GM21619 (cell line): Measurements from ENCODE around the gene CASQ2.

ENCODE experiments used
- ATAC-seq: cut with Tn5 transposase; IDR thresholded peaks from one replicate; pipeline ENCODE4 v1.9.1; 2021; ENCODE audit not compliant: unreplicated experiment

Gene CASQ2

GRCh38 chr1:115702959-115703358, 65.6 kb downstream of the CASQ2 start:
- ATAC-seq = no peak

DNA sequence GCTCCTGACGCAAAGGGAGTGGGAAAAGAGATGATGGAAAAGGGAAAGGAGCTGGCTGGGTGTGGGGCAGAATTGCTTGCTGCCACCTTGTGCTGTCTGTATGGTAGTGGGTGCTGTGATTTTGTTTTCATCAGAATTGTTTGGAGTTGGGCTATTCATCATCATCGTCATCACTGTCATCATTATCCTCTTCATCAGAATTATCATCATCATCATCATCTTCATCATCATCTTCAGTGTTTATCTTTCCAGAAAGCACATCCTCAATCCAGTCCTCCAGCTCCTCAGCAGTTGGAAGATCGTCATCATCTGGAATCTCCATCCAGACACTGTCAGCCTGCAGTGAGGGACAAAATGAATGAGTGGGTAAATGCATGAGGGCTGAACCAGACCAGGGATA, 67.4 kb downstream of the CASQ2 start:
- no peak for ATAC-seq

GRCh38 chr1:115697619-115698018, 70.9 kb downstream of the CASQ2 start:
- ATAC-seq = no peak

- ATAC-seq = no peak
Observed at GRCh38 chr1:115694805-115695204, 73.7 kb downstream of the CASQ2 start.

- no peak for ATAC-seq
Observed at GRCh38 chr1:115692224-115692623, 76.3 kb downstream of the CASQ2 start.

DNA sequence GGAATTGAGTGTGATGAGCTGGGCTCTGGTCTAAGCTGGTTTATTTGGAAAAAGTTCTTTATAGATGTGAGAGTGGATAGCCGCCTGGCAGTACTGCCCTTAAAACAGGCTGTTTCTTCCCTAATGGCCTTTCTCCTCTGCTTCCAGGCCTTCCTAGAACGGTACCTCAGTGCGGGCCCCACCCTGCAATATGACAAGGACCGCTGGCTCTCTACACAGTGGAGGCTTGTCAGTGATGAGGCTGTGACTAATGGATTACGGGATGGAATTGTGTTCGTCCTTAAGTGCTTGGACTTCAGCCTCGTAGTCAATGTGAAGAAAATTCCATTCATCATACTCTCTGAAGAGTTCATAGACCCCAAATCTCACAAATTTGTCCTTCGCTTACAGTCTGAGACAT, 77.5 kb downstream of the CASQ2 start:
- no peak for ATAC-seq

- ATAC-seq = no peak
Observed at GRCh38 chr1:115687744-115688143, 80.8 kb downstream of the CASQ2 start.

DNA sequence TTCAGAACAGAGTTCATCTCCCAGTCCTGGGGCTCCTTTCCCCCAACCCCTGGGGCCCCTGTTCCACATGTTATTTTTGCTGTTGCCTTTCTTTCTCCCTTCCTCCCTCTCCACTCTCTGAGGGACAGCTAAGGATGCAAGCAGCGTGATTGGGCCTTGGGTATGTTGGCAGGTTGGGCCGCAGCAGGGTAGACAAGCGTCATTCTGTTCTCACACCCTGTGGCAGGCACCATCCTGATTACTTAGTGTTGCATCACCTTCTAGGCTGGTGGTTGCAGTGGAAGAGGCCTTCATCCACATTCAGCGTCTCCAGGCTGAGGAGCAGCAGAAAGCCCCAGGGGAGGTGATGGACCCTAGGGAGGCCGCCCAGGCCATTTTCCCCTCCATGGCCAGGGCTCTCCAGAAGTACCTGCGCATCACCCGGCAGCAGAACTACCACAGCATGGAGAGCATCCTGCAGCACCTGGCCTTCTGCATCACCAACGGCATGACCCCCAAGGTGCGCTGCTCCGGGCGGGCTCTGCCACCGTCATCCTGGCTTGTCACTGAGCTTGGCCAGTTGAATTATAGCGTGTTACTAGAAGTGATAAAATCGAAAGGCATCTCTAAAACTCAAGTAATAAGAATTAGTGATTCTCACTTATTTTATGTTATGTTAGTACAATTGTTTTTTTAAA, 83.3 kb downstream of the CASQ2 start:
- ATAC-seq = no peak

- no peak for ATAC-seq
Observed at GRCh38 chr1:115682792-115683191, 85.7 kb downstream of the CASQ2 start.

DNA sequence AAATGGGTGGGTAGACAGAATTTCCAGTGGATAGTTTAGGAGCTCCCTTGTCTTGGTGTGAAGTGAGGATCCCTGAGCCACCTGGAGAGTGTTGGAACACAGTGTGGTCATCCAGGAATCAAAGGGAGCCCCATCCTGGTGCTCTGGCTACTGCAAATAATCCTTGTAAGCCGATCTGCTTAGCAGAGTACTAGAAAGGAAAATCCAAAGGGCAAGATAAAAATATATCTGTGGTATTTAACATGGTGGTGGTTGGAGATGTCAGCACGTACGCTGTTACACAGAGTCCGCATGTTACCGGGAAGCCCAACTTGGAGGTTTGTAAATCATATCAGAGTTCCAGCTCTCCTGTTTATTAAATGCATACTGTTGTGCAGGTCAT, 87.8 kb downstream of the CASQ2 start:
- ATAC-seq = no peak

DNA sequence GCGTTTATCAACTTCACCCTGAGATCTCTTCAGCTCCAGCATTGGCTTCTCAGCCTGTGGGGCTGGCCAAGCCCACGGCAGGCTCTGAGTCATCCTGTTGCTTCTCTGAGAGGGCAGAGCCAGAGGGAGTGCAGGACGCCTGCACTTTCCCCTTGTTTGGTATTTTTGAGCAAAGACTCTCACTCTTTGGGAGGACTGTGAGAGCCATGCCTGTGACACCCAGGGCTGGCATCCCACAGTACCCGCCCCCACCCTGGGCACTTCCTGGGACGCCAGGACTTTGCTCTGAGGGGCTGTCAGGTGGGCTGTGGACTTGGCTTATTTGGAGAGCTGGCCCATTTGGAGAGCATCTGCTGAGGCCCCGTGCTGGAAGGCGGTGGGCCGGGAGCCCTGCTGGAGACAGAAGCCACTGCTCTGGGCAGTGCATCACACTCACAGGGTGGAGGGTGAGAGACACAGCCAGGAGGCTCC, 89.3 kb downstream of the CASQ2 start:
- ATAC-seq = no peak

GRCh38 chr1:115678141-115678540, 90.4 kb downstream of the CASQ2 start:
- no peak for ATAC-seq

DNA sequence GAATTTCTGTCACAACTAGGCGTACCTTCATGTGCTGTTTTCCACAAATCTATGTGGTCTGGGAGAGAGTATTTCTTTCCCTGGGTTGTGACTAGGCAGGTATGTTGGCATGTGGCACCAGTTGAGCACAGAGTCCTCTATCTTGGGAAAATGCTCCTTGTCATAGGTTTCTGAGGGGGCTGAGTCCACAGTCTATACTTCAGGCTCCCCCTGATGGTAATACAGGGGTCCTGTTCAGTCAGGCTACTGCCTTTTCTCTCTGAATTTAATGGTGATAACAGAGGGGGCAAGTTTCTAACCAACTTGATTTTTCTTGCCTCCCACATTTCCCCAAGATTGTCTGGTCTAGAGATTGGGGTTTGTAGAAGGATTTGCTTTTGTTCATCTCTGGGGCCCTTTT, 90.9 kb downstream of the CASQ2 start:
- no peak for ATAC-seq

DNA sequence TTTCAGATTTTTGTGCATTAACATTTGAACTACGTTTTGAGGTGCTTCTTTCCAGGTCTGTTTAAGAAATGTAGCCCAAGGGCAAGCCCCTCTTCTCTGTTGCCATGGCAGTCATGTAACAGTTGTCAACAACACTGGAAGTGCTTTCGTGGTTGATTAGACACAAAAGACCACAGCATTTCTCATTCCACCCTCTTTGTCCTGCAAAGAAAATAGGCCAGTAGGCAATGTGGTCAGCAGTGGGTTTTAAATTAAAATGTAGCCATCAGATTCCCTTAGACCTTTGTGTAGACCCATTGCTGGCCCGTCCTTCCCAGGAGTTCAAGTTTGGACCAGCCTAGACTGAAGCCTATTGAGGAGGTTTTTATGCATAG, 91.3 kb downstream of the CASQ2 start:
- peak; percentile 58 for ATAC-seq

- peak; percentile 23 for ATAC-seq
Observed at GRCh38 chr1:115676498-115677181, 91.9 kb downstream of the CASQ2 start.

GRCh38 chr1:115672224-115673009, 96.1 kb downstream of the CASQ2 start:
- ATAC-seq = no peak

DNA sequence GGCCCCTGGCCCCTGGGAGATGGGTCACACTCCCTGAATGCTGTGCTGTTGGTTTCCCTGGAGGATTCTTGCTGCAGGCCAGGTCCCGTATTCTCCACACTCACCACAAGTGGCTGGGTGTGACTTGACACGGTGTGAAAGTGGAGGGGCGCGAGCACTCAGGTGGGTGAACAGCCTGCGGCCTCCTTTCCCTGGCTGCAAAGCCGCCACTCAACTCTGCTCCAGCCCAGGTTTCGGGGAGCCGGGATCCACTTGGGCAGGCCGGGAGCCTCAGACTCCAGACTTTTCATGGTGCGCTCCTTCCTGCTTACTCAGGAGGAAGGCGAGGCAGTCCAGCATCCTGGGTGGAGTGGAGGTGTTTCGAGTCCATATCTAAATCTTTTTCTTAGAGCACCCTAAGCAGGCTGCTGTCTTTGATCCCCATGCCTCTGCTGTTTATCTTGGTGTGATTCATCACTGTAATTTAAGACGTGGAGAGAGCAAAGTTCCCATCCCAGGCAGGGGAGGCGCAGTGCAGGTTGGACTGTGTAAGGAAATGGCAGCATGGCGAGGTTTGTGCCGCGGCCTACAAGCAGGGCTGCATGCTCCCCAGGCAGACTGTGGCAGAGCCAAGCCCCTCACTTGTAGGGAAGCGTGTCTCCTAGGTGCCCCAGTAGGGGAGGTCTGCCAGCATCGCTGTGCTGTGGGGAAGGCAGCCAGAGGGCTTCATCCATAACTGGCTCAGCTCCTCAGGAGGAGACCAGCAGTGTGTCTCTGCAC, 97.2 kb downstream of the CASQ2 start:
- no peak for ATAC-seq

DNA sequence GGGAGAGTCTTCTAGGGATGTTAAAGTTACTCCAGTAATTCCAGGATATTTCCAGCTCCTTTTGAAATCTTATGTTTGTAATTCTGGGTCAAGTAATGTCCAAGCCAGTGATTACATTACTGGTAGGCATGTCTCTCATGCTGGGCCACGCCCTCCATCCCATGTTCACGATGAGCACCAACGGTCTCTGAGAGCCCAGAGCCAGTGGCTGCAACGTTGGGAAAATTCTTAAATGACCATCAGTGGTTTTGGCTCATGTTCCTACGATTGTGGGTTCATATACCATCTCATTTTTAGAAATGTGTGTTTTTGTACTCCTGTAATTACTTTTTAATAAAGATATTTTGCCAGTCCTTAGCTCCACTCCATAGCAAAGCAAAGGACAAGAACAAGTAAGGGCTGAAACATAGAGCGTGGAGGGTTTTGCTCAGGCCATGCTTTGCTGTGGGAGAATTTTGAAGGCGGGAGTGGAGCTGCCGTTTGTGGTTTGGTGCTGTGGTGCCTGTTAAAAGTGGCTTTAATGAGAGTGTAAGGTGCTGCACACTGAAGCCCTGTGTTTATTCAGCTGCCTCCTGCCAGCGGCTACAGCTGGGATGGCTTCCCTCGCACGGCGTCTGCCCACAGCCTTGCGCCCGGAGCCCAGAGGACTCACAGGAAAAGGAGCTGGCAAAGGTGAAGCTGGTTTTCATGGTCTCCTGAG, 97.9 kb downstream of the CASQ2 start:
- ATAC-seq = no peak

GRCh38 chr1:115669886-115670285, 98.6 kb downstream of the CASQ2 start:
- ATAC-seq = no peak

- no peak for ATAC-seq
Observed at GRCh38 chr1:115669002-115669673, 99.4 kb downstream of the CASQ2 start.
